ENCODE data around the gene PRPF8.

The PRPF8 gene

GRCh38 chr17:1710807-1711553 lies 26.3 kb upstream of the PRPF8 start:
- TF ChIP-seq GATA2 (IDR thresholded peaks at IDR 0.05; ENCODE audit: low read depth, low read length) (no peak), GATA3 (IDR thresholded peaks at IDR 0.05; ENCODE audit: low read depth, low read length) (no peak)

- TF ChIP-seq GATA2 (IDR thresholded peaks at IDR 0.05; ENCODE audit: low read depth, low read length) (no peak), GATA3 (IDR thresholded peaks at IDR 0.05; ENCODE audit: low read depth, low read length) (no peak)
Observed at GRCh38 chr17:1709971-1710806, 25.5 kb upstream of the PRPF8 start, which contains the start of gene TLCD2. Gene TLCD2 (minus strand): TSS chr17:1710377. CDS start chr17:1710242, 135 bp downstream.

- TF ChIP-seq GATA3 (IDR thresholded peaks at IDR 0.05; ENCODE audit: low read depth, low read length) (no peak), GATA2 (IDR thresholded peaks at IDR 0.05; ENCODE audit: low read depth, low read length) (no peak)
Observed at GRCh38 chr17:1709403-1709951, 24.8 kb upstream of the PRPF8 start.

- TF ChIP-seq GATA2 (IDR thresholded peaks at IDR 0.05; ENCODE audit: low read depth, low read length) (peak; percentile 90), GATA3 (IDR thresholded peaks at IDR 0.05; ENCODE audit: low read depth, low read length) (no peak)
Observed at GRCh38 chr17:1707107-1707506, 22.4 kb upstream of the PRPF8 start.

GRCh38 chr17:1705004-1705403 lies 20.3 kb upstream of the PRPF8 start:
- TF ChIP-seq GATA3 (IDR thresholded peaks at IDR 0.05; ENCODE audit: low read depth, low read length): no peak
- TF ChIP-seq GATA2 (IDR thresholded peaks at IDR 0.05; ENCODE audit: low read depth, low read length): no peak

GRCh38 chr17:1703063-1703462 lies 18.4 kb upstream of the PRPF8 start:
- TF ChIP-seq GATA2 (IDR thresholded peaks at IDR 0.05; ENCODE audit: low read depth, low read length) (no peak), GATA3 (IDR thresholded peaks at IDR 0.05; ENCODE audit: low read depth, low read length) (no peak)

GRCh38 chr17:1697681-1698080 lies 13.0 kb upstream of the PRPF8 start:
- TF ChIP-seq GATA3 (IDR thresholded peaks at IDR 0.05; ENCODE audit: low read depth, low read length) (no peak), GATA2 (IDR thresholded peaks at IDR 0.05; ENCODE audit: low read depth, low read length) (no peak)

GRCh38 chr17:1695365-1695764 lies 10.7 kb upstream of the PRPF8 start:
- TF ChIP-seq GATA2 (IDR thresholded peaks at IDR 0.05; ENCODE audit: low read depth, low read length) (no peak), GATA3 (IDR thresholded peaks at IDR 0.05; ENCODE audit: low read depth, low read length) (no peak)

- no peak for TF ChIP-seq GATA2 (IDR thresholded peaks at IDR 0.05; ENCODE audit: low read depth, low read length)
- no peak for TF ChIP-seq GATA3 (IDR thresholded peaks at IDR 0.05; ENCODE audit: low read depth, low read length)
Observed at GRCh38 chr17:1693339-1693738, 8.7 kb upstream of the PRPF8 start.

- TF ChIP-seq GATA3 (IDR thresholded peaks at IDR 0.05; ENCODE audit: low read depth, low read length) (no peak), GATA2 (IDR thresholded peaks at IDR 0.05; ENCODE audit: low read depth, low read length) (no peak)
Observed at GRCh38 chr17:1690544-1691221, 6.0 kb upstream of the PRPF8 start.

GRCh38 chr17:1686086-1686485 lies 1.4 kb upstream of the PRPF8 start:
- TF ChIP-seq GATA3 (IDR thresholded peaks at IDR 0.05; ENCODE audit: low read depth, low read length) (no peak), GATA2 (IDR thresholded peaks at IDR 0.05; ENCODE audit: low read depth, low read length) (no peak)

GRCh38 chr17:1683459-1683858 lies 1.2 kb downstream of the PRPF8 start:
- no peak for TF ChIP-seq GATA2 (IDR thresholded peaks at IDR 0.05; ENCODE audit: low read depth, low read length)
- no peak for TF ChIP-seq GATA3 (IDR thresholded peaks at IDR 0.05; ENCODE audit: low read depth, low read length)

GRCh38 chr17:1676401-1676800 lies 8.3 kb downstream of the PRPF8 start:
- TF ChIP-seq GATA3 (IDR thresholded peaks at IDR 0.05; ENCODE audit: low read depth, low read length) (no peak), GATA2 (IDR thresholded peaks at IDR 0.05; ENCODE audit: low read depth, low read length) (no peak)

Data from SH-SY5Y (cell line).